GM10266 (cell line): ENCODE results near the gene CXCL1.

Experiments used
- DNase-seq: peaks from one replicate; pipeline ENCODE4 v3.0.0; 2012; ENCODE audit errors: extremely low spot score
- TF ChIP-seq, protein P1 (sequence below): IDR thresholded peaks from 2 replicates; pipeline ENCODE4 v1.5.1; 2012; ENCODE audit warnings: mild to moderate bottlenecking, low read depth; ENCODE audit not compliant: control insufficient read depth, insufficient read depth; ENCODE audit errors: missing control alignments

CXCL1 gene

DNA sequence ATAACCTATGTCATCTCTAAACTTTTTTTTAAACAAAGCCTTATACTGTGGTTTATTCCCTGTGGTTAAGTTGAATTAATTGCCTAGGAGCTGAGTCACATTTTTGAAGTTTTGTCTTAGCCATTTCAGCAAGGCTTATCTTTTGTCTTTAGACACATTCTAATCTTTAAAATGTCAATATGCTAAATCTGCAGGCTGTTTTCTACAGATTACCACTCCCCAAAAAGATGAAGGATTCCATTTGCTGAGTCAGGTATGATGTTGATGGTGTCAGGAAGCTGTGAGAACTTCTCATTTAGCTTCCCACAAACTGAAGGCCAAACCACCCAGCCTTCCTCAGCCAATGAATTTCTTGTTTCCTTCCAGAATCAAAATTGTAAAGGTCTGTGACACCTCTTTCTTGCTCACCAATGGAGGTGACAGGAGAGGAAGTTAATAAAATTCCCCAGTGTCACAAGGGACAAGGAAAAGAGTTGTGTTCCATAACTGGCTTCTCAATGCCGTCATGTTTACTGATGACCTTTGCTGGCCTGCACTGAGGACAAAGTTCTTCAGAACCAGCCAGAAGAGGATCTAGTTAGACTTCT lies 36.4 kb upstream of the CXCL1 start:
- no peak for DNase-seq
- TF ChIP-seq, protein P1, sequence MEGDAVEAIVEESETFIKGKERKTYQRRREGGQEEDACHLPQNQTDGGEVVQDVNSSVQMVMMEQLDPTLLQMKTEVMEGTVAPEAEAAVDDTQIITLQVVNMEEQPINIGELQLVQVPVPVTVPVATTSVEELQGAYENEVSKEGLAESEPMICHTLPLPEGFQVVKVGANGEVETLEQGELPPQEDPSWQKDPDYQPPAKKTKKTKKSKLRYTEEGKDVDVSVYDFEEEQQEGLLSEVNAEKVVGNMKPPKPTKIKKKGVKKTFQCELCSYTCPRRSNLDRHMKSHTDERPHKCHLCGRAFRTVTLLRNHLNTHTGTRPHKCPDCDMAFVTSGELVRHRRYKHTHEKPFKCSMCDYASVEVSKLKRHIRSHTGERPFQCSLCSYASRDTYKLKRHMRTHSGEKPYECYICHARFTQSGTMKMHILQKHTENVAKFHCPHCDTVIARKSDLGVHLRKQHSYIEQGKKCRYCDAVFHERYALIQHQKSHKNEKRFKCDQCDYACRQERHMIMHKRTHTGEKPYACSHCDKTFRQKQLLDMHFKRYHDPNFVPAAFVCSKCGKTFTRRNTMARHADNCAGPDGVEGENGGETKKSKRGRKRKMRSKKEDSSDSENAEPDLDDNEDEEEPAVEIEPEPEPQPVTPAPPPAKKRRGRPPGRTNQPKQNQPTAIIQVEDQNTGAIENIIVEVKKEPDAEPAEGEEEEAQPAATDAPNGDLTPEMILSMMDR = no peak

- TF ChIP-seq, protein P1 = no peak
- no peak for DNase-seq
Observed at GRCh38 chr4:73836373-73837279, 32.6 kb upstream of the CXCL1 start, which contains the start of gene CXCL6. Gene CXCL6, plus strand, starts transcription at chr4:73836678. Its CDS starts 73 bp downstream, at chr4:73836751.

GRCh38 chr4:73839071-73839470 lies 30.1 kb upstream of the CXCL1 start:
- no peak for DNase-seq
- TF ChIP-seq, protein P1 = no peak

- DNase-seq = no peak
- TF ChIP-seq, protein P1 = no peak
Observed at GRCh38 chr4:73839715-73840114, 29.5 kb upstream of the CXCL1 start.

DNA sequence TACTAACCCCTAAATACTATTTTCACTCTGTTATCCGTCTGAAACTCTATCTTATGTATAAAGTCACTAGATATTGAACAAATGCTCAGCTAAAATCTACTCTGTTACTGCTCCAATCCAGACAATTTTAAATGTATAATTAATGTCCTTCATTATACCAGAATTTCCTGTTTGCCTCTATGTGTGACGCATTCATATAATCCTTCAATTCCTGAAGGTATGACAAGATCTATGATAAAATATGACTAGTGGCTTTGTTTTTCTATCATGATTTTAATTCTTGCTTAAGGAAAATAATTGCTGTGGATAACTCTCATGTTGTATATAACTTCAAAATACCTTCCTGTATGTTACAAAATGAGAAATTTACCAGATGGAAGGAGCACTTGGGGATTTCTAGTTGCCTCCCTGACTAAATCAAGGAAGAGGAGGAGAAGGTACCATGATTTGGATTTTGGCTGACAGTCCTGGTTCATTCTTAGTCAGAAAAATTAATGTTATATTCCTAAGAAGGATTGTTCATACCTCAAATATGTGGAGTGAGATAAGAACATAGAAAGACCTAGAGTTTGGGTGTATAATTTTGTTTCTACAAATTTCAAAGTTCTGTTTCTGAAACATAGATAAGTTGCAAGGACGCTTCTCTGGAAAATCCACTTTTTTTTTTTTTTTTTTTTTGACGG lies 27.8 kb upstream of the CXCL1 start:
- TF ChIP-seq, protein P1 = no peak
- no peak for DNase-seq

- no peak for DNase-seq
- TF ChIP-seq, protein P1 = no peak
Observed at GRCh38 chr4:73842696-73843095, 26.5 kb upstream of the CXCL1 start.

DNA sequence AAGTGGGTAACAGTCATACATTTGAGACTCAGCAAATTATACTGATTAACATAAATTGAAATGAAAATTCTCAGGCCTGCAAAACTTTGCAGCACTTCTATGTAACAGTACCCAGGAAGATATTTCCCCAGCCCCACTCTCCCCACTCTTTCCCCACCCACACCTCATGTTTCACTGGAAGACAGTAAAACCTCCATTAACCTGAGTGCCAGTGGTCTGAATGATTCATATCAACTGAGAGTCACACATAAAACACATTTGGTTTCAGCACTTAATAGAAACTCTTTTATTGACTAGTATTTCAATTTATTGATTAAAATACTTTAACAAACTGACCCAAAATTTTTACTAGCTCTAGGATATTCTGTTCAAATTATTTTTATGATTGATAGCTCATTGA lies 25.8 kb upstream of the CXCL1 start:
- no peak for DNase-seq

More for the DNA sequence above, 25.8 kb upstream of the CXCL1 start:
- TF ChIP-seq, protein P1 = no peak
